Measurements from ENCODE around the gene TBC1D9.

GRCh38 chr4:140690093-140690492 lies 66.1 kb downstream of the TBC1D9 start:
- no peak for TF ChIP-seq HDAC2 (IDR thresholded peaks at IDR 0.05)
- no peak for TF ChIP-seq USF2 (IDR thresholded peaks at IDR 0.05)
- no peak for TF ChIP-seq EP300 (IDR thresholded peaks at IDR 0.05)
- TF ChIP-seq CTCF (IDR thresholded peaks at IDR 0.05): no peak
- TF ChIP-seq SMC3 (IDR thresholded peaks at IDR 0.05): no peak
- no peak for TF ChIP-seq RAD21 (conservative IDR thresholded peaks at IDR 0.05 in 1 of 2, IDR thresholded peaks at IDR 0.05 in 1 of 2)
- no peak for TF ChIP-seq MAX (IDR thresholded peaks at IDR 0.05)
- TF ChIP-seq HES2 (IDR thresholded peaks at IDR 0.05): no peak
- no peak for TF ChIP-seq POLR2A (IDR thresholded peaks at IDR 0.05; ENCODE audit: low read length)
- TF ChIP-seq RFX5 (IDR thresholded peaks at IDR 0.05): no peak
